Left forelimb (tissue), 1 donor: Measurements from ENCODE around the gene ENOX1.
"Not testable (repeated sequence)": the region's sequence is repeated elsewhere in the genome, so short reads cannot be mapped to it uniquely, and the experiment has no call there.

Experiments used
- DNase-seq: peaks from one replicate; pipeline ENCODE4 v3.0.0-alpha.2; 2018; ENCODE audit warnings: low spot score

The ENOX1 gene

GRCh38 chr13:43432958-43433357 is 353.8 kb downstream of the ENOX1 start:
- no peak for DNase-seq

- DNase-seq: no peak
These were observed 354.9 kb downstream of the ENOX1 start for GRCh38 chr13:43431841-43432240.

- no peak for DNase-seq
These were observed 355.5 kb downstream of the ENOX1 start for GRCh38 chr13:43431290-43431716.

- no peak for DNase-seq
These were observed 358.1 kb downstream of the ENOX1 start for GRCh38 chr13:43428545-43429296.

GRCh38 chr13:43426355-43426754 is 360.4 kb downstream of the ENOX1 start:
- DNase-seq: no peak

GRCh38 chr13:43425234-43425633 is 361.5 kb downstream of the ENOX1 start:
- DNase-seq: no peak

- DNase-seq: no peak
These were observed 362.4 kb downstream of the ENOX1 start for GRCh38 chr13:43424412-43424811.

GRCh38 chr13:43422116-43422515 is 364.7 kb downstream of the ENOX1 start:
- DNase-seq: no peak

GRCh38 chr13:43416842-43417241 is 369.9 kb downstream of the ENOX1 start:
- not testable (repeated sequence) for DNase-seq

GRCh38 chr13:43416408-43416807 is 370.4 kb downstream of the ENOX1 start:
- not testable (repeated sequence) for DNase-seq

GRCh38 chr13:43415903-43416391 is 370.8 kb downstream of the ENOX1 start:
- DNase-seq: not testable (repeated sequence)

GRCh38 chr13:43414111-43414510 is 372.7 kb downstream of the ENOX1 start:
- DNase-seq: no peak

- no peak for DNase-seq
These were observed 375.0 kb downstream of the ENOX1 start for GRCh38 chr13:43411741-43412140.

GRCh38 chr13:43411211-43411610 is 375.6 kb downstream of the ENOX1 start:
- DNase-seq: no peak

- no peak for DNase-seq
These were observed 378.5 kb downstream of the ENOX1 start for GRCh38 chr13:43408274-43408673.

GRCh38 chr13:43407023-43407581 is 379.7 kb downstream of the ENOX1 start:
- DNase-seq: no peak

- DNase-seq: no peak
These were observed 381.3 kb downstream of the ENOX1 start for GRCh38 chr13:43405457-43405856.

GRCh38 chr13:43402380-43402779 is 384.4 kb downstream of the ENOX1 start:
- no peak for DNase-seq

- no peak for DNase-seq
These were observed 385.4 kb downstream of the ENOX1 start for GRCh38 chr13:43401361-43401760.

GRCh38 chr13:43397111-43397510 is 389.7 kb downstream of the ENOX1 start:
- DNase-seq: no peak

- DNase-seq: no peak
These were observed 395.7 kb downstream of the ENOX1 start for GRCh38 chr13:43391036-43391435.

- no peak for DNase-seq
These were observed 396.2 kb downstream of the ENOX1 start for GRCh38 chr13:43390619-43391018.

- no peak for DNase-seq
These were observed 396.8 kb downstream of the ENOX1 start for GRCh38 chr13:43389983-43390382.

GRCh38 chr13:43389573-43389972 is 397.2 kb downstream of the ENOX1 start:
- DNase-seq: no peak
